ENCODE results near the gene FCGR1A. TPM values are rescaled to one million over a fixed set of nuclear protein-coding genes. Genes with fewer than 3 reads are reported as not detected.
"Not testable (repeated sequence)": the region's sequence is repeated elsewhere in the genome, so short reads cannot be mapped to it uniquely, and the experiment has no call there.

Gene FCGR1A
- total RNA-seq, 1 experiment from 2014 or later: not detected

DNA sequence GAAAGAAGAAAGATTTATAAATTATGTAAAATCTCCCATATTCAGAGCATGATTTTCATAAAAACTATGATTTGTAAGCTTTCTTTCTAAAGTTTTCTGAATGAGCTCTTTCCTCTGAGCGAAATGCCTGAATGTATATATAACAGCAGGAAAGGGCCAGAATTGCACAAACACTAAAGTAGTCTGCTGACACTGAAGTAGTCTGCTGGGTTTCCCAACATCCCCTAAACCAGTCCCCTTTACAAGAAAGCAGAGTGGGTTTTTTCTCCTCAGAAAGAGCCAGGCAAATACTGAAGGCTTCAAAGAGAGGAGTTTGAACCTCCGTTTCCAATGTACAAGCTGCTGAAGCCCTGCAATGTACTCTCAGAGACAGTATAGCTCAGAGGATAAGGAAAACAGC is 795 bp downstream of the FCGR1A start:
- H3K36me3 ChIP-seq (ENCODE audit: control insufficient read depth in 1 of 2, insufficient read depth in 2 of 2, low read length in 2 of 2); H3K4me3 ChIP-seq (replicated peaks in 1 of 2; ENCODE audit: low read depth in 1 of 2, low read length in 2 of 2); H3K79me2 ChIP-seq (ENCODE audit: insufficient read depth, low read length); DNase-seq (ENCODE audit: low read depth, low spot score); H3K9me2 ChIP-seq (ENCODE audit: insufficient read depth); H3K27me3 ChIP-seq (ENCODE audit: insufficient read depth, low read length); H4K20me1 ChIP-seq (ENCODE audit: insufficient read depth); H2AFZ ChIP-seq (ENCODE audit: low read depth, low read length, poor library complexity, severe bottlenecking); H3K4me2 ChIP-seq (ENCODE audit: low read length); CTCF ChIA-PET; intact Hi-C loops (cut with micrococcal nuclease); RAD21 ChIA-PET (ENCODE audit: low non-redundant PET in 1 of 2, low total read pairs in 2 of 2, uncharacterized antibody in 2 of 2, unreplicated experiment in 2 of 2); H3K27ac ChIP-seq (ENCODE audit: low read depth, low read length); POLR2A ChIA-PET; H3K4me1 ChIP-seq (ENCODE audit: control insufficient read depth in 1 of 2, insufficient read depth in 2 of 2, low read length in 2 of 2); H3K9ac ChIP-seq (ENCODE audit: low read length); H3K9me3 ChIP-seq (ENCODE audit: control insufficient read depth in 1 of 2, insufficient read depth in 1 of 2, low read depth in 1 of 2, low read length in 2 of 2); BruUV-seq (replicated peaks); ATAC-seq: not testable (repeated sequence)

DNA sequence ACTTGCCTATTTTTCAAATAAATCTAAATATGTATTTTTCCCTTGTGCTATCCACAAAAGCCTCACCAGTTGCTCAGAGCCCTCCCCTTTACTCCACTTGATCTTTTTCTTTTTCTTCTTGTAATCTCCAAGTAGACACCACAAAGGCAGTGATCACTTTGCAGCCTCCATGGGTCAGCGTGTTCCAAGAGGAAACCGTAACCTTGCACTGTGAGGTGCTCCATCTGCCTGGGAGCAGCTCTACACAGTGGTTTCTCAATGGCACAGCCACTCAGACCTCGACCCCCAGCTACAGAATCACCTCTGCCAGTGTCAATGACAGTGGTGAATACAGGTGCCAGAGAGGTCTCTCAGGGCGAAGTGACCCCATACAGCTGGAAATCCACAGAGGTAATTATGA is 1.4 kb downstream of the FCGR1A start:
- BruUV-seq (replicated peaks); H3K9me3 ChIP-seq (ENCODE audit: control insufficient read depth in 1 of 2, insufficient read depth in 1 of 2, low read depth in 1 of 2, low read length in 2 of 2); H3K27me3 ChIP-seq (ENCODE audit: insufficient read depth, low read length); H3K9ac ChIP-seq (ENCODE audit: low read length); H3K4me2 ChIP-seq (ENCODE audit: low read length); H3K27ac ChIP-seq (ENCODE audit: low read depth, low read length); H3K36me3 ChIP-seq (ENCODE audit: control insufficient read depth in 1 of 2, insufficient read depth in 2 of 2, low read length in 2 of 2); intact Hi-C loops (cut with micrococcal nuclease); RAD21 ChIA-PET (ENCODE audit: low non-redundant PET in 1 of 2, low total read pairs in 2 of 2, uncharacterized antibody in 2 of 2, unreplicated experiment in 2 of 2); CTCF ChIA-PET; H3K4me3 ChIP-seq (replicated peaks in 1 of 2; ENCODE audit: low read depth in 1 of 2, low read length in 2 of 2); ATAC-seq; H3K9me2 ChIP-seq (ENCODE audit: insufficient read depth); H4K20me1 ChIP-seq (ENCODE audit: insufficient read depth); H3K79me2 ChIP-seq (ENCODE audit: insufficient read depth, low read length); H2AFZ ChIP-seq (ENCODE audit: low read depth, low read length, poor library complexity, severe bottlenecking); POLR2A ChIA-PET; DNase-seq (ENCODE audit: low read depth, low spot score); H3K4me1 ChIP-seq (ENCODE audit: control insufficient read depth in 1 of 2, insufficient read depth in 2 of 2, low read length in 2 of 2): not testable (repeated sequence)

DNA sequence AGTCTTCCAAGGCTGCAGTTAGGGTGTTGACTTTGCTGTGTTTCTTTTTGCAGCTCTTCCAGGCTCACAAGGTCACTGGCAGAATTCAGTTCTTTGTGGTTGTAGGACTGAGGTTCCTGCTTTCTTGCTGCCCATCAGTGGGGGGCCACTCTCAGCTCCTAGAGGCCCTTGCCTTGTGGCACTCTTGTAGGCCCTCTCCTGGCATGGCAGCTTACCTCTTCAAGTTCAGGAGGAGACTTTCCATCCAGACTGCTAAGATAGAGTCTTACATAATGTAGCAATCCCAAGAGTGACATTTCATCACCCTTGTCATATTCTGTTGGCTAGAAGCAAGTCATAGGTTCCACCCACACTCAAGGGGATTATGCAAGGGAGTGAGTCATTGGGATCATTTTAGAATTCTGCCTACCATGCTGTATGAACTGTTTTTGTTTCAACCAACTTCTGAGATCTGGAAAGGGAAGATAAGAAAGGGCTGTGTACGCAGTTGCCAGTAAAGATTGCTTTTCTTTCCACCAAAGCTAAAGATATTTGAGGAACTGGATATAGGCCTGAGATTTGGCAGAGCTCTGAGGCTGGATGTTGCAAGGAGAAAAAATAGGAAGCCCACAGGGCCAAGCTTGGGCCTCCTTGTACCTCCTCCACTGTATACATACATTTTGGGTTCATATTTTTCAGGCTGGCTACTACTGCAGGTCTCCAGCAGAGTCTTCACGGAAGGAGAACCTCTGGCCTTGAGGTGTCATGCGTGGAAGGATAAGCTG is 5.4 kb downstream of the FCGR1A start:
- H3K4me2 ChIP-seq (ENCODE audit: low read length); H3K9me3 ChIP-seq (ENCODE audit: control insufficient read depth in 1 of 2, insufficient read depth in 1 of 2, low read depth in 1 of 2, low read length in 2 of 2); H3K9me2 ChIP-seq (ENCODE audit: insufficient read depth); H3K27ac ChIP-seq (ENCODE audit: low read depth, low read length); H3K27me3 ChIP-seq (ENCODE audit: insufficient read depth, low read length); BruUV-seq (replicated peaks); intact Hi-C loops (cut with micrococcal nuclease); H2AFZ ChIP-seq (ENCODE audit: low read depth, low read length, poor library complexity, severe bottlenecking); RAD21 ChIA-PET (ENCODE audit: low non-redundant PET in 1 of 2, low total read pairs in 2 of 2, uncharacterized antibody in 2 of 2, unreplicated experiment in 2 of 2); H3K79me2 ChIP-seq (ENCODE audit: insufficient read depth, low read length); H3K4me1 ChIP-seq (ENCODE audit: control insufficient read depth in 1 of 2, insufficient read depth in 2 of 2, low read length in 2 of 2); DNase-seq (ENCODE audit: low read depth, low spot score); H3K4me3 ChIP-seq (replicated peaks in 1 of 2; ENCODE audit: low read depth in 1 of 2, low read length in 2 of 2); H3K36me3 ChIP-seq (ENCODE audit: control insufficient read depth in 1 of 2, insufficient read depth in 2 of 2, low read length in 2 of 2); H4K20me1 ChIP-seq (ENCODE audit: insufficient read depth); POLR2A ChIA-PET; ATAC-seq; CTCF ChIA-PET; H3K9ac ChIP-seq (ENCODE audit: low read length): not testable (repeated sequence)

Data from HCT116 (cell line).